Subcutaneous abdominal adipose tissue (tissue), 5 donors: ENCODE data around the gene KRT4.

ENCODE experiments used
- H3K27ac ChIP-seq: one replicate; pipeline ENCODE4 v1.7.0; 2013; ENCODE audit warnings: low read depth, mild to moderate bottlenecking, inconsistent platforms, low read length, moderate library complexity
- H3K27me3 ChIP-seq, 5 donors: one replicate each; pipeline ENCODE4 v1.7.0; 2013; ENCODE audit warnings: low read length in 5 of 5, inconsistent platforms in 1 of 5; ENCODE audit not compliant: control insufficient read depth in 5 of 5, insufficient read depth in 4 of 5
- H3K36me3 ChIP-seq, 5 donors: one replicate each; pipeline ENCODE4 v1.7.0; 2013; ENCODE audit warnings: low read length in 5 of 5; ENCODE audit not compliant: control insufficient read depth in 5 of 5, insufficient read depth in 5 of 5
- H3K4me1 ChIP-seq, 5 donors: one replicate each; pipeline ENCODE4 v1.7.0; 2013; ENCODE audit warnings: low read length in 5 of 5, mild to moderate bottlenecking in 3 of 5, moderate library complexity in 1 of 5; ENCODE audit not compliant: control insufficient read depth in 5 of 5, insufficient read depth in 5 of 5
- H3K4me3 ChIP-seq, 5 donors: one replicate each; pipeline ENCODE4 v1.7.0; 2013; ENCODE audit warnings: low read length in 5 of 5, low read depth in 1 of 5
- H3K9ac ChIP-seq, 5 donors: one replicate each; pipeline ENCODE4 v1.7.0; 2013; ENCODE audit warnings: low read length in 5 of 5, mild to moderate bottlenecking in 4 of 5, moderate library complexity in 3 of 5
- H3K9me3 ChIP-seq, 5 donors: one replicate each; pipeline ENCODE4 v1.7.0; 2013; ENCODE audit warnings: low read length in 5 of 5; ENCODE audit not compliant: control insufficient read depth in 5 of 5
- donor health status: healthy.
- donor health status: healthy.
- donor health status: healthy.
- donor health status: healthy.
- donor health status: healthy.

KRT4 gene

DNA sequence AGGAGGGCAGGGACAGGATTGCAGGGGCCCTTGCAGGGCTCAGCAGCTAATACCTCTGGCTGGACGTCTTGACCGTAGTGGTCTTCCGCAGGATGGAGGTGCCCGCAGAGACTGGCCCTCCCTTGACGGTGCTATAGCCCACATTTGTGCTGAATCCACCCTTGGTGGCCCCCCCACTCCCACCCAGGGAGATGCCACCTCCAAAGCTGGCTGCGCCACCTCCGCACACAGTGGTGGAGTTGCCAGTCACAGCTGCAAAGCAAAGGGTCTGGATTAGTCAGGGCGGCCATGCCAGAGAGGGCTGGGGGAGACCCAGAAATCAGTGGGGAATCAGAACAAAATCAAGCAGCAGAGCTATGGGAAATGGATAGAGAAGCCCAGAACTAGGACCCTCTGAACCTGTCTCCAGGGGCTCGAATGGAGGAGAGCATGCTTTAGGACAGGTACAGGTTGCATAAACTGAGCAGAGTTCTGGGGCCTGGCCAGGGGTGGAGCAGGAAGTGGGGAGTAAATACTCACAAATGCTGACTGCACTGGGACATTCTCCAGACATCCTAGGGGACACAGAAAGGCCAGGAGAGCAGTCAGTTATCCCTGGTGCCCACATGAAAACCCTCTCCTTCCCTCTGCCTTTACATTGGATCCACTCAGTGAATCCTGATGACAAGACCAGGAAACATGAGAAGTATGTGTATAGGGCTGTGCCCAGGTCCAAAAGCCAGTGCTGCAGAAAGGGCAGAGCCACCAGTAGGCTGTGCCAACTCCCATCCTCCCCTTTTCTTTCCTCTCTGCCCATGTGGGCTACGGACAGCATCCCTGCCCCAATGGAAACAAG is 8.1 kb upstream of the KRT4 start:
- peaks cover 0 to 4% (median 0%) of the 10 kb centered on the region in 5 donors for H3K4me1 ChIP-seq
- no peak overlapping the region for H3K27ac ChIP-seq
- H3K27me3 ChIP-seq: peaks cover 4 to 21% (median 4%) of the 10 kb centered on the region in 5 donors
- H3K4me3 ChIP-seq: no peak overlapping the region
- H3K36me3 ChIP-seq: no peaks in the 10 kb centered on the region
- H3K9ac ChIP-seq: no peak overlapping the region
- no peaks in the 10 kb centered on the region for H3K9me3 ChIP-seq

GRCh38 chr12:52821071-52821730 is 7.3 kb upstream of the KRT4 start:
- no peak overlapping the region for H3K27ac ChIP-seq
- peaks cover 4 to 22% (median 6%) of the 10 kb centered on the region in 5 donors for H3K27me3 ChIP-seq
- peaks cover 0 to 4% (median 0%) of the 10 kb centered on the region in 5 donors for H3K4me1 ChIP-seq
- no peaks in the 10 kb centered on the region for H3K36me3 ChIP-seq
- H3K4me3 ChIP-seq: no peak overlapping the region
- no peaks in the 10 kb centered on the region for H3K9me3 ChIP-seq
- H3K9ac ChIP-seq: no peak overlapping the region

GRCh38 chr12:52820521-52820920 is 6.6 kb upstream of the KRT4 start:
- Histone ChIP-seq H3K27me3 (peaks cover 4 to 22% (median 6%) of the 10 kb centered on the region in 5 donors), H3K27ac (no peak overlapping the region), H3K9ac (no peak overlapping the region), H3K4me1 (peaks cover 0 to 4% (median 0%) of the 10 kb centered on the region in 5 donors), H3K4me3 (no peak overlapping the region), H3K36me3 (no peaks in the 10 kb centered on the region), H3K9me3 (no peaks in the 10 kb centered on the region)

GRCh38 chr12:52819731-52820510 is 6.0 kb upstream of the KRT4 start:
- Histone ChIP-seq H3K9ac (no peak overlapping the region), H3K36me3 (no peaks in the 10 kb centered on the region), H3K4me1 (peaks cover 0 to 4% (median 0%) of the 10 kb centered on the region in 5 donors), H3K9me3 (no peaks in the 10 kb centered on the region), H3K4me3 (no peak overlapping the region), H3K27ac (no peak overlapping the region), H3K27me3 (peaks cover 4 to 22% (median 6%) of the 10 kb centered on the region in 5 donors)

DNA sequence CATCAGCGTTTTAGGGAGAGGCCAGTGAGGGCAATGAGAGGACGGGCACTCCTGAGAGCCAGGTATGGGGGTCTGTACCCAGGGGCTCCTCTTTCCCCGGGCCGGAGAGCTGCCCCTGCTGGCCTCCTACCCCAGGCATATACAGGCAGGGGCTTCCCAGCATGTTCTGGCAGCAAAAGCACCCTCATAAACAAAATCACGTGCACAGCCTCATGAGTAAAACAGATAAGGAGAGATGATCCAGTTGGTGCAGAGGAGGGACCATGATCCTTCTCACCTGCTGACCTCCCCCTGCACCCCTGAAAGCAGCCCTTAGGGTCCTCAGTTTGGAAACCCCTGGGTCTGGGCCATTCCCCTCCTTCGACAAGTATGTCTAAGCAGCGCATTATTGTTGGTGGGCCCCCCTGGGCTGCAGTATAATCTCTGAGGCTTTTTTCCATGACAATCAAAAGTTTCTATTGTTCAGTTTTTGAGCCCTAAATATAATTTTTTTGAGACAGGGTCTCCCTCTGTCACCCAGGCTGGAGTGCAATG is 5.0 kb upstream of the KRT4 start:
- Histone ChIP-seq H3K27me3 (peaks cover 4 to 22% (median 6%) of the 10 kb centered on the region in 5 donors), H3K9ac (no peak overlapping the region), H3K9me3 (no peaks in the 10 kb centered on the region), H3K36me3 (no peaks in the 10 kb centered on the region), H3K4me1 (peaks cover 0 to 4% (median 0%) of the 10 kb centered on the region in 5 donors), H3K4me3 (no peak overlapping the region), H3K27ac (no peak overlapping the region)

GRCh38 chr12:52818388-52818787 is 4.5 kb upstream of the KRT4 start:
- Histone ChIP-seq H3K9me3 (no peaks in the 10 kb centered on the region), H3K4me1 (peaks cover 0 to 4% (median 0%) of the 10 kb centered on the region in 5 donors), H3K4me3 (no peak overlapping the region), H3K27me3 (peaks cover 4 to 22% (median 6%) of the 10 kb centered on the region in 5 donors), H3K36me3 (no peaks in the 10 kb centered on the region), H3K9ac (no peak overlapping the region), H3K27ac (no peak overlapping the region)

DNA sequence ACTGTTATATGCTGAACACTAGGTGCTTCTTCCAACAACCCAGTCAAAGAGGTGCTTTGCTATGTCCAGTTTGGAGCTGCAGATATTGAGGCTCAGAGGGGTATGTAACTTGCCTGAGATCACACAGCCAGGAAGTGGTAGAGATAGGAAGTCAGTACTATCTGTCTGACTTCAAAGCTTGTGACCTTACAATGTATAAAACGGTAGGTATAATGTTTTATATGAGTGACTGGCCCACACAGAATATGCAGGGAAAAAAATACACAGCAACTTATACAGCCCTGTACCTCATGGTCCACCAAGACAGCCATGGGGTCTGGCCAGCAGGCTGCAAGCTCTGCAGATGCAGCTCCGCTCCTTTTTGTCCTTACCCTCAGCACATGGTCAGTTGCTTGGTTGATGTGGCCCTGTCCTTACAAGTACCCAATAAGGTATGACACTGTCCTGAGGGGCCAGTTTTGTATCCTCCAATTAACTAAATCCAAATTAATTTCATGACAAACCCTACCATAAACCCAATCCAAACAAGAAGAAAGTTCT is 3.9 kb upstream of the KRT4 start:
- H3K9me3 ChIP-seq: no peaks in the 10 kb centered on the region
- no peaks in the 10 kb centered on the region for H3K36me3 ChIP-seq
- no peak overlapping the region for H3K4me3 ChIP-seq
- peaks cover 0 to 4% (median 0%) of the 10 kb centered on the region in 5 donors for H3K4me1 ChIP-seq
- H3K27me3 ChIP-seq: peaks cover 4 to 22% (median 6%) of the 10 kb centered on the region in 5 donors
- H3K9ac ChIP-seq: no peak overlapping the region
- H3K27ac ChIP-seq: no peak overlapping the region

- Histone ChIP-seq H3K4me3 (no peak overlapping the region), H3K9ac (no peak overlapping the region), H3K9me3 (no peaks in the 10 kb centered on the region), H3K27ac (no peak overlapping the region), H3K36me3 (no peaks in the 10 kb centered on the region), H3K4me1 (peaks cover 0 to 2% (median 0%) of the 10 kb centered on the region in 5 donors), H3K27me3 (peaks cover 4 to 22% (median 6%) of the 10 kb centered on the region in 5 donors)
Observed at GRCh38 chr12:52817003-52817698, 3.2 kb upstream of the KRT4 start.
